Kidney (tissue), 14 donors: Measurements from ENCODE around the gene CGREF1. TPM values are rescaled to one million over a fixed set of nuclear protein-coding genes. Genes with fewer than 3 reads are reported as not detected.

ENCODE experiments used
- DNase-seq, 5 donors: peaks; one replicate each; pipeline ENCODE4 v3.0.0-alpha.2; 2013 to 2020
- FAIRE-seq: peaks from 2 replicates; lab custom pipeline; 2012; peaks lifted over from hg19 to GRCh38; lab: Jason Lieb, UNC
- H3K27ac ChIP-seq, 2 donors: one replicate each; pipeline ENCODE4 v1.7.0; 2013; ENCODE audit warnings: low read depth in 2 of 2, low read length in 2 of 2, inconsistent platforms in 1 of 2
- H3K27me3 ChIP-seq: one replicate; pipeline ENCODE4 v1.7.1; 2013; ENCODE audit warnings: low read length, inconsistent platforms; ENCODE audit not compliant: control insufficient read depth, insufficient read depth
- H3K36me3 ChIP-seq, 3 donors: one replicate each; pipeline versions ENCODE4 v1.7.0 to v1.7.1; 2013; ENCODE audit warnings: low read length in 3 of 3, control low read depth in 1 of 3, inconsistent platforms in 1 of 3; ENCODE audit not compliant: insufficient read depth in 3 of 3, control insufficient read depth in 2 of 3
- H3K4me1 ChIP-seq, 3 donors: one replicate each; pipeline versions ENCODE4 v1.7.0 to v1.7.1; 2013; ENCODE audit warnings: low read length in 3 of 3, inconsistent platforms in 1 of 3, low read depth in 1 of 3; ENCODE audit not compliant: control insufficient read depth in 2 of 3, insufficient read depth in 2 of 3
- H3K4me3 ChIP-seq, 3 donors: one replicate each; pipeline versions ENCODE4 v1.7.0 to v1.8.1; 2013; ENCODE audit warnings: low read length in 3 of 3, control low read depth in 1 of 3, inconsistent platforms in 1 of 3
- H3K9ac ChIP-seq, 3 donors: one replicate each; pipeline versions ENCODE4 v1.7.0 to v1.7.1; 2013; ENCODE audit warnings: low read length in 3 of 3, control low read depth in 1 of 3, inconsistent platforms in 1 of 3
- H3K9me3 ChIP-seq, 3 donors: one replicate each; pipeline versions ENCODE4 v1.7.0 to v1.7.1; 2013; ENCODE audit warnings: low read length in 3 of 3, control low read depth in 1 of 3, inconsistent platforms in 1 of 3; ENCODE audit not compliant: control insufficient read depth in 2 of 3, insufficient read depth in 1 of 3
- CTCF ChIP-seq: IDR thresholded peaks from 3 replicates; pipeline ENCODE4 v1.5.1; 2012; ENCODE audit warnings: mild to moderate bottlenecking, moderate library complexity, borderline replicate concordance; ENCODE audit not compliant: insufficient read depth; ENCODE audit errors: extremely low read depth
- intact Hi-C: fragments of 100-400 bp; cut with DNase I; formaldehyde crosslinking; loops from one replicate; pipeline ENCODE4 v1.11.1; 2022
- polyA plus RNA-seq: library from polyadenylated mRNA; stranded (reverse); fragments of 350-450 nt; fragmentation: Illumina TruSeq; extraction: RNeasy Lipid Tissue Mini Kit (QIAGEN cat#74804); gene quantifications from one replicate; pipeline ENCODE4 v1.2.3, GENCODE V29; 2014; ENCODE audit warnings: low read depth, low replicate concordance; ENCODE audit not compliant: insufficient read depth
- total RNA-seq: library from RNA; stranded (reverse); fragmentation: NEBNext Ultra II Directional; extraction: Animal tissue kit (Norgen Biotek cat#: 25700); gene quantifications from one replicate; pipeline ENCODE4 v1.2.1, GENCODE V29; 2021
- donor health status: control.
- donor health status: control.
- donor health status: control.
- donor health status: control.
- donor health status: control.
- donor health status: DM: yes; HTN: yes; CAD: no.
- donor health status: Normal renal cell carcinoma (clear cell type).

The CGREF1 gene
- total and polyA plus RNA-seq, 2 donors from 2014 or later, result 3.7 to 3.8 TPM

DNA sequence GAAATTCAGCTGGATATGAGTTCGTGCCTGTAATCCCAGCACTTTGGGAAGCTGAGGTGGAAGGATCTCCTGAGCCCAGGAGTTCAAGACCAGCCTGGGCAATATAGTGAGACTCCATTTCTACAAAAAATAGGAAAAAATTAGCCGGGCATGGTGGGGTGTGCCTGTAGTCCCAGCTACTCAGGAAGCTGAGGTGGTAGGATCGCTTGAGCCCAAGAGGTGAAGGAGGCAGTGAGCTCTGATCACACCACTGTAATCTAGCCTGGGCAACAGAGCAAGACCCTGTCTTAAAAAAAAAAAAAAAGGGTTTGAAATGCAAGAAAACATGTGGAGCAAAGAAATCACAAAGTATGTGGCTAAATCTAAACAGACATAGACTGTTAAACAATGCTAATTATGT lies 9.8 kb downstream of the CGREF1 start:
- FAIRE-seq (no peak), DNase-seq (peak in 1 of 5 donors; percentile 8)
- Histone ChIP-seq H3K4me3 (no peak overlapping the region), H3K9me3 (no peaks in the 10 kb centered on the region), H3K27me3 (no peaks in the 10 kb centered on the region), H3K36me3 (no peaks in the 10 kb centered on the region), H3K27ac (no peak overlapping the region), H3K9ac (no peak overlapping the region), H3K4me1 (no peaks in the 10 kb centered on the region)
- intact Hi-C loops, result no loop called here
- TF ChIP-seq CTCF, result no peak

GRCh38 chr2:27108221-27108620 lies 10.7 kb downstream of the CGREF1 start:
- Histone ChIP-seq H3K9me3 (no peaks in the 10 kb centered on the region), H3K27me3 (no peaks in the 10 kb centered on the region), H3K4me1 (no peaks in the 10 kb centered on the region), H3K4me3 (no peak overlapping the region), H3K27ac (no peak overlapping the region), H3K9ac (no peak overlapping the region), H3K36me3 (no peaks in the 10 kb centered on the region)
- FAIRE-seq, result no peak
- TF ChIP-seq CTCF, result no peak
- intact Hi-C loops, result no loop called here
- DNase-seq, result no peak

DNA sequence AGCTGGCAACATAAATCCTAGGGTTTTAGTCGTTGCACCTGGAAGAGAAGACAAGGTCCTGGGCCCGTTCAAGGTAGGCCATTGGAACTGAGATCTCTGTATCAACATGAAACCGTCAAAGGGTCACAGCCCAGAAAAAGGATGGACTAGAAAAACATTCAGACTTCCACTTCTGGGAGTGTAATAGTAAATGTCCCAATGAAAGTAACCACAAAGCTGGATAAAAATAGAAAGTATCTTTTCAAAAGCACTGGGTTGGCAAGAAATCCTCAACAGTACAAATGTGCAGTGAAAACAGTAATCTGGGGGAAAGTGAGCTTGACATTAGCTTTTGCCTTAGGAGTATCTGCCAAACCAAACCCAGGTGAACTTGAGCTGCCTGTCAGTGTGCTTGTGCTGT lies 12.9 kb downstream of the CGREF1 start:
- FAIRE-seq, result no peak
- Histone ChIP-seq H3K4me1 (no peaks in the 10 kb centered on the region), H3K27ac (no peak overlapping the region), H3K9ac (no peak overlapping the region), H3K9me3 (no peaks in the 10 kb centered on the region), H3K36me3 (no peaks in the 10 kb centered on the region), H3K27me3 (no peaks in the 10 kb centered on the region), H3K4me3 (no peak overlapping the region)
- no peak for TF ChIP-seq CTCF
- intact Hi-C loops, result no loop called here
- no peak for DNase-seq

DNA sequence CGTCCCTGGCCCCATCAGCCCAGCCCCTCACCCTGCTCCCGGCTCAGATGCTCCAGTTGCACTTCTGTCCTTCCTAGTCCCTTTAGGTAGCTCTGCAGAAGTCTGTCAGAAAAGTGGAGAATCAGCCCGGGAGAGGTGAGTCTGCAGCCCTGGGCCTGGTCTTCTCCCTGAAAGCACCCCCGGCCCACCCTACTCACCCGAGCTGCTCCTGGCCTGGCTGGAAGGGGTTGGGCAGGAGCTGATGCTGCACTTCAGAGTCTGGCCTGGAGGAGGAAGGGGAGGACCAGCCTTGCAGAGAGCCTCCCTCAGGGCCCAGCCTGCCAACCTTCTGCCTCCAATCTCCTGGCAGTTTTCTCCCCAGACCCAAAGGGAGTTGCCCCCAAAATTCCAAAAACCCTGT lies 16.6 kb downstream of the CGREF1 start:
- intact Hi-C loops, result no loop called here

More for the DNA sequence above, 16.6 kb downstream of the CGREF1 start:
- H3K27me3 ChIP-seq, result no peaks in the 10 kb centered on the region
- no peaks in the 10 kb centered on the region for H3K9me3 ChIP-seq
- TF ChIP-seq CTCF, result no peak
- no peak overlapping the region for H3K4me3 ChIP-seq
- no peak overlapping the region for H3K27ac ChIP-seq
- H3K9ac ChIP-seq, result no peak overlapping the region
- no peaks in the 10 kb centered on the region for H3K4me1 ChIP-seq
- peaks cover 0 to 11% (median 2%) of the 10 kb centered on the region in 3 donors for H3K36me3 ChIP-seq
- peak in 1 of 5 donors; percentile 40 for DNase-seq
- no peak for FAIRE-seq
